Inflammatory macrophage treated with lipopolysaccharide for 1 hour (primary cell): Measurements from ENCODE around the gene PLIN4.
A peak's percentile ranks its signal among the peaks of the same experiment; 100 is the strongest.

Experiments
- DNase-seq, 2 donors: peaks; one replicate each; pipeline ENCODE4 v3.0.0-alpha.2; 2020 to 2022

The PLIN4 gene, protein sequence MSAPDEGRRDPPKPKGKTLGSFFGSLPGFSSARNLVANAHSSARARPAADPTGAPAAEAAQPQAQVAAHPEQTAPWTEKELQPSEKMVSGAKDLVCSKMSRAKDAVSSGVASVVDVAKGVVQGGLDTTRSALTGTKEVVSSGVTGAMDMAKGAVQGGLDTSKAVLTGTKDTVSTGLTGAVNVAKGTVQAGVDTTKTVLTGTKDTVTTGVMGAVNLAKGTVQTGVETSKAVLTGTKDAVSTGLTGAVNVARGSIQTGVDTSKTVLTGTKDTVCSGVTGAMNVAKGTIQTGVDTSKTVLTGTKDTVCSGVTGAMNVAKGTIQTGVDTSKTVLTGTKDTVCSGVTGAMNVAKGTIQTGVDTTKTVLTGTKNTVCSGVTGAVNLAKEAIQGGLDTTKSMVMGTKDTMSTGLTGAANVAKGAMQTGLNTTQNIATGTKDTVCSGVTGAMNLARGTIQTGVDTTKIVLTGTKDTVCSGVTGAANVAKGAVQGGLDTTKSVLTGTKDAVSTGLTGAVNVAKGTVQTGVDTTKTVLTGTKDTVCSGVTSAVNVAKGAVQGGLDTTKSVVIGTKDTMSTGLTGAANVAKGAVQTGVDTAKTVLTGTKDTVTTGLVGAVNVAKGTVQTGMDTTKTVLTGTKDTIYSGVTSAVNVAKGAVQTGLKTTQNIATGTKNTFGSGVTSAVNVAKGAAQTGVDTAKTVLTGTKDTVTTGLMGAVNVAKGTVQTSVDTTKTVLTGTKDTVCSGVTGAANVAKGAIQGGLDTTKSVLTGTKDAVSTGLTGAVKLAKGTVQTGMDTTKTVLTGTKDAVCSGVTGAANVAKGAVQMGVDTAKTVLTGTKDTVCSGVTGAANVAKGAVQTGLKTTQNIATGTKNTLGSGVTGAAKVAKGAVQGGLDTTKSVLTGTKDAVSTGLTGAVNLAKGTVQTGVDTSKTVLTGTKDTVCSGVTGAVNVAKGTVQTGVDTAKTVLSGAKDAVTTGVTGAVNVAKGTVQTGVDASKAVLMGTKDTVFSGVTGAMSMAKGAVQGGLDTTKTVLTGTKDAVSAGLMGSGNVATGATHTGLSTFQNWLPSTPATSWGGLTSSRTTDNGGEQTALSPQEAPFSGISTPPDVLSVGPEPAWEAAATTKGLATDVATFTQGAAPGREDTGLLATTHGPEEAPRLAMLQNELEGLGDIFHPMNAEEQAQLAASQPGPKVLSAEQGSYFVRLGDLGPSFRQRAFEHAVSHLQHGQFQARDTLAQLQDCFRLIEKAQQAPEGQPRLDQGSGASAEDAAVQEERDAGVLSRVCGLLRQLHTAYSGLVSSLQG (N-terminal part only)

DNA sequence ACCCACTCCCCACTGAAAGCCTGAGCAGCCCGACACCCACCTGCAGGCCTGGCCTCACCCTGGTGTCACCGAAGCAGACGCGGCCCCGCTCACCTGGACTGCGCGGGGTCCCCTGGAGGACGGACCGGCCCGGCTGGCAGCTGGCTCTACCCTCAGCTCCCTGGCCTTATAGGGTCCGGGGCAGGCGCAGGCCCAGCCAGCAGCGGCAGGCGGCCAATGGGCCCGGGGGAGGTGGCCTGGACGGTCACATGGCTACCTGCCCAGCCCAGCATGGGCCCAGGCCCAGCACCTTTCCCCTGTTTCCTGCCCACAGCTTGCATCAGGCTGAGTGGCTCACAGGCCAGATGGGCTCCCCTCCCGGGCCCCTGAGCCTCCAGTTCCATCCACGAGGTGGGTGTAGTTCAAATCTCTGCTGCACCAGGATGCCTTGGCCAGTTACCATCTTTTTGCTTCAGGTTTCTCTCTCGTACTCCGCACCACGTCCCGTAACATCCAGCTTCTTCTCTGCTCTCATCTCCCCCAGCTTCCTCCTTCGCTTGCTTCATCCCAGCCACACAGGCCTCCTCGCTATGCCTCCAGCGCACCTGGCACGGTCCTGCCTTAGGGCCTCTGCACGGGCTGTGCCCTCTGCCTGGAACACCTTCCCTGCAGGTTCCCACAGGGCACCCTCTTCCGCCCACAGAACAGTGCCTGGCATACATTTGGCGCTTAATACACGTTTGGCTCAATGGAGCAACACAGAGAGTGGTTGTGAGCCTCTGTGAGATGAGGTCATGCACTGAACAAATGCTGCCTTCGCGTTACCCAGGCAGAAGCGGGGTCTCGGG lies at the start of gene PLIN4:
Gene PLIN4, minus strand, starts transcription at position 142 of the 827 bp plus-strand sequence. CDS start 214 bp downstream, outside the sequence.
- DNase-seq, result no peak

DNA sequence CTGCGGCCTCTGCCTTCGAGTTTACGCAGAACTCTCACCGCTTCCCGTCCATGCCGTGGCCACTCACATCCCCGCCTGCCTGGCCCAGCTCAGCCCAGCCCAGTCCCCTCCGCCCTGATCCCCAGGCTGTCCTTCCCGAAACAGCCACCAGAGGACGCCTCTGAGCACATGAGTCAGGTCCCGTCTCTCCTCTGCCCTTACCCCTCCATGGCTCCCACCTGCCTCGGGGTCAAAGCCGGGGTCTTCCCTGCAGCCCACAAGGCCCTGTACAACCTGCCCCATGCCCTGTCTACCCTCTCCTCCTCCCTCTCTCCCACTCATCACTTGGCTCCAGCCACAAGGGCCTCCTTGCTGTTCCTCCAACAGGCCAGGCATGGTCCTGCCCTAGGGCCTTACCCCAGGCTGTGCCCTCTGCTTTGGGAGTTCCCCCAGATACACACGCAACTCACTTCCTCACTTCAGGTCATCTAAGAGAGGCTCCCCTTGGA lies 49.3 kb upstream of the PLIN4 start:
- DNase-seq, result peak; percentile 73 to 94

DNA sequence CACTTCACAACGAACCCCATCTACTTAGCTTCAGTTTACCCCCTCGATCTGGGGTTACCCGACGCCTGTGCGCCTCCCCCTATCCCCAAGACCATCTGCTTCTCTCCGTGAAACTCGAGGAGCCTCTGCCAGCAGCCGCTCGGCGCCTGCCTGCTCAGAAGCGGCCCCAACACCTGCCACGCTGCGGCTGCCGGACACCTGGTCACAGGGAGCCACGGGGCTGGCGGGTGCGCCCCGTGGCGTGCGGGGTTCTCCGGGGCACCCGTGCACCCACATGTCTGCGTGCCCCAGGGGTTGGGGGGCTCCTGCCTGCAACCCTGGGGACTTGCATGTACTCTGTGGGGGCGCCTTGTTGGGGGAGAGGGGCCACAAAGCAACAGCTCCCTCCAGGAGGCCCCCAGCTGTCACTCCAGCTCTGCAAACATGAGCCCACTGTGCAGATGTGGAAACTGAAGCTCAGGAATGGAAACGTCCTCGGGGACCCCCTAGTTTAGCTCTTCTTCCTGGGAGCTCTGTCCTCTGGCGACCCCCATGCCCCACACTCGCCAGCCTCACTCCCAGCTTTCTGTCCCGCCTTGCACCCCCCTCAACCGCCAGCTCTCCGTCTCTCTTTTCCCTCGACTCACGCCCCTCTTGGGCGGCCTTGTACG lies 48.2 kb upstream of the PLIN4 start:
- DNase-seq, result no peak

DNA sequence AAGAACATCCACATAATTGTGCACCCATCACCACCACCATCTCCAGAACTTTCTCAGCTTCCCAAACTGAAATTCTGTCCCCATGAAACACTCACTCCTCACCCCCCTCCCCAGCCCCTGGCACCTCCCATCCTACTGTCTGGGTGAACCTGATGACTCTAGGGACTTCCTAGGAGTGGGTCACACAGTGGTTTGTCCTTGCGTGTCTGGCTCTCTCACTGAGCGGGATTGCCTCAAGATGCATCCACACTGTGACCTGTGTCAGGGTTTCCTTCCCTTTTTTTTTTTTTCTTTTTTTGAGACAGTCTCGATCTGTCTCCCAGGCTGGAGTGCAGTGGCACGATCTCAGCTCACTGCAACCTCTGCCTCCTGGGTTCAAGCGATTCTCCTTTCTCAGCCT lies 45.3 kb upstream of the PLIN4 start:
- DNase-seq, result peak; percentile 49 to 81

DNA sequence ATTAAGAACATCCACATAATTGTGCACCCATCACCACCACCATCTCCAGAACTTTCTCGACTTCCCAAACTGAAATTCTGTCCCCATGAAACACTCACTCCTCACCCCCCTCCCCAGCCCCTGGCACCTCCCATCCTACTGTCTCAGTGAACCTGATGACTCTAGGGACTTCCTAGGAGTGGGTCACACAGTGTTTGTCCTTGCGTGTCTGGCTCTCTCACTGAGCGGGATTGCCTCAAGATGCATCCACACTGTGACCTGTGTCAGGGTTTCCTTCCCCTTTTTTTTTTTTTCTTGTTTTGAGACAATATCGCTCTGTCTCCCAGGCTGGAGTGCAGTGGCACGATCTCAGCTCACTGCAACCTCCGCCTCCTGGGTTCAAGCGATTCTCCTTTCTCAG lies 43.8 kb upstream of the PLIN4 start:
- DNase-seq, result peak; percentile 52 to 86

DNA sequence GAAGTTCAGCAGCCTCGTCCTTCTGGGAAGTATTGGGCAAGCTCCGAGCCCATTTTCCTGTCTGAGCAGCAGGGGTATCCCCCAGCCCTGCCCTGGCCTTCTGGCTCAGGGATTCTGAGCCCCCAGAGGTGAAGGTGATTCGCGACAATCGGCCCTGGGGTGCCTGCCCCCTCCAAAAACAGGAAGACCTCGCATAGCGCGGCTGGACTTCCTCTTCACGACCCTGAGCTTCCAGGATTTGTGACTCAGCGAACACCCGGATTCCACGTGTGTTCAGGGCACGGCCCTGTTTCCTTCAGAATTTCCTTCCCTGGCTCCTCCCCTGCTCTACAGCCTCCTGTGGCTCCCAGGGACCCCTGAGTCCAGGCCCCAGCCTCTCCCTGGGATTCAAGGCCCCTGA lies 41.3 kb upstream of the PLIN4 start, which contains the start of gene SEMA6B:
Gene SEMA6B, minus strand, starts transcription at position 116 of the 400 bp plus-strand sequence. CDS start 1,227 bp downstream, outside the sequence.
- DNase-seq, result peak; percentile 76 to 82

DNA sequence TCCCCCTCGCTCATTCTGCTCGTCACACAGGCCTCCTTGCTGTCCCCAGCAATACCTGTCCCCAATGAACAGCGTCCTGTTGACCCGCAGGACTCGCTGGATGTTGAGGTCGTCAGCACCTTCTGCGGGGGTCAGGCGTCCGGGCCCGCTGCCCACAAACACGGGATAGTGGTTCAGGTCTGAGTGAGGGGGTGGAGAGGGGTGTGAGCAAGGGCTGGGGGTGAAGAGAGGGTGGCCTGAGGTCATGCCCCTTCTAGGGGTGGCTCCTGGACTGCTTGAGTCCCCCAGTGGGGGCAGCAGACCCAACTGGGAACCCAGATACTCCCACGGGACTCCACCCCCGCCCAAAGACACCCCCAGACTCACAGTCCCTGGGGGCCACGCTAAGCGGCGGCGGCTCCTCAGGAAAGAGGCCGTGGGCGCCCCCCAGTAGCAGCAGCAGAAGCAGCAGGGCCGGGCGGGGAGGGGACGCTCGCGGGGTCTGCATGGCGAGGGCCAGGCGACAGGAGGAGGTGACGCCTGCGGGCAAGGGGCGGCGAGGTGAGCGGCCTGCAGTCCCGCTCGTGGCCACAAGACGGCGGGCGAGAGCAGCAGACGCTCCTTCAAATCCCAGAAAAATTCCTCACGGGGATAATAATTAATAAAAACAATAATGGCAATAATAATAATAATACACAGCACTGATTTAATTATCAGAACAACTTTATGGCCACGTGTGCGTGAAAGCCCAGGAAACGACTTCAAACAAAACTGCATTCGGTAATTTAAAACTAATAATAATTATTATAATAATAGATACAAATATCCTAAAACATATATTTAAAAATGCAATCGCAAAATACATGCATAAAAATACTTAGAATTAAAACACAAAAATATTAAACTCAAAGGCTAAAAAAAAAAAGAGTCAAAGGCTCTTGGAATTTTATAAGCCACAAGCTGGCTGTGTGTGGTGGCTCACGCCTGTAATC lies 40.0 kb upstream of the PLIN4 start:
- DNase-seq, result peak in 1 of 2 donors; percentile 45

DNA sequence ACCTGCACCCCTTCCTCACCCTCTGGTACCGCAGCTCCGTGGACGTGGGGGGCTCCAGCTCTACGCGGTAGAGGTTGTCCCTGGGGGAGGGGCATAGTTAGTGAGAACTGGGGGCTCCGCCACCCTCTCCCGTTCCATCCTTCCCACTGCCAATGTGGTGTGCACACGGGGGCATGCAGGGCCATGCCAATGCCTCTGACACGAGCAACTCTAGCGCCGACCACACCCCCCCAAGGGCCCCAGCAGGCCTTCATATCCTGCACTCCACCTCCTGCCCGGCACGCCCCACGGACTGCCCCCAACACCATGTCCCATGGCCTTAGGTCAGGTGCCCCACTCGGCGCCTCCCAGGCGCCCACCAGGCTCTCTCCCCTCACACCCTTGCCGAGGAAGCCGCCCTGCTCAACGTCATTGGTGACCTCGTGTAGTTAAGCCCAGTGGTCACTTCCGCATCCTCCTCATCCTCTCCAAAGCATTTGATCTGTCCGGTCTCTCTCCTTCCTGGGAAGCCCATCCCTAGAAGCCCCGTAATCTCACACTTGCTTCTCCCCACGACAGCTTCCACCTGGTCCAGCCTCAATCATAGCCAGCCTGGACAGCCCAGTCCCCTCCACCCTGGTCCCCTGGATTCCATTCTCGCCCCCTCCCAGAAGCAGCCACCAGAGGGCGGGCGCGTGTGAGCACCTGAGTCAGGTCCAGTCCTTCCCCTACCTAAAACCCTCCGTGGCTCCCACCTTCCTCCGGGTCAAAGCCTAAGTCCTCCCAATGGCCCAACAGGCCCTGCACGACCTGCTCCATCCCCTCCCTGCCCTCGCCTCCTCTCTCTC lies 39.1 kb upstream of the PLIN4 start:
- DNase-seq, result no peak

DNA sequence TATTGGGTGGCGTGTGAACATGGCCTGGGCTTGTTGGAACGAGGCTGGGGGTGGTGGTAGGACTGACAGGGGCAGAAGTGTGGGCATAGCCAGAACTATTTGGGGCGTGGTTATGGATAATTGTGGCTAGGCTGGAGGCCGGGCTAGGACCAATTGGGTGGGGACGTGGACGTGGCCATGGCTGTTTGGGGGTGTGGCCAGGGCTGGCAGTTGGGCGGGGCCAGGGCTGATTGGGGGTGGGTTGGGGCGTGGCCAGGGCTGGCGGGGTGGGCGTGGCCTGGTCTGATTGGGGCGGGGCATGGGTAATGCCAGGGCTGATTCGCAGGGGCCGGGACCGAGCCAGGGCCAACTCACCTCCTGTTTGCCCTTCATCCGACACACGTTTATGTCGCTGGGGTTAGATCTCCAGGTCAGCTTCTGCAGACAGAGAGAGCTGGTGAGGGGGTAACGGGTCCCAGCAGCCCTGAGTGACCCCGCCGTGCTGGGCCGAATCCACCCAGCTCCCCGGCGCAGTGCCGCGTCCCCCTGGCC lies 38.4 kb upstream of the PLIN4 start:
- DNase-seq, result peak in 1 of 2 donors; percentile 69

DNA sequence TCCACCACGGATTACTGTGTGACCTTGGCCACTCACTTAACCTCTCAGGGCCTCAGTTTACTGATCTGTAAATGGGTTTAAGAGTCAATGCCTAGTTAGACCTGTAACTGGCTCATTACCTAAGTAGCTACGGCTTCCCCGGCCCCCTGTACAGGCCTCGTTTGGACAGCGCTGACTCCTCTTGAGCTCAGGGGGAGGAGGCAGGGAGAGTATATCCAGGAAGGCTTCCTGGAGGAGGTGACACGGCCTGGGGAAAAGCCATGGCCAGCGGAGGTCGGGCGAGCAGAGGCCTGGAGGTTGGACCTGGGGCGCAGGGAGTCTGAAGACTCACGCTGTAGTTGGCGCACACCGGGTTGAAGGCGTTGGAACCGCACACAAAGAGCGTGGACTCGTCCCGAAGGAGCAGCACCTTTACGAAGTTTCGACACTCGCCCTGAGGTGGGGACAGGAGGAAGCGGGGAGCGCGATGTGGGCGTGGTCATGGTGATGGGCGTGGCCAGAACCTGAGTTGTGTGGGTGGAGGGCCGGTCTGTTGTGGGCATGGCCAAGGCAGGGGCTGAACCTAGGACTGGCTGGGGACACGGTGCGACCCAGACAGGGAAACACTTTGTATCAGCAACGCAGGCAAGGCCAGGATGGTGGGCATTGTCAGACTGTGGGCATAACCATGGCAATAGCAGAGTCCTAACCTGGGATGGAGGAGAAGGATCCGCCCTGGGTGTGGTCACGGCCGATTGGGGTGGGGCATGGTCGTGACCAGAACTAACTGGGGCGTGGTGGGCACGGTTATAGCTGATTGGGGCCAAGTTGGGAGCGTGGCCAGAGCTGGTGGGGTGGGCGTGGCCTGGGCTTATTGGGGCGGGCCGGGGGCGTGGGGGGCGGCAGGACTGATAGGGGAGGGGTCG lies 37.6 kb upstream of the PLIN4 start:
- DNase-seq, result no peak

DNA sequence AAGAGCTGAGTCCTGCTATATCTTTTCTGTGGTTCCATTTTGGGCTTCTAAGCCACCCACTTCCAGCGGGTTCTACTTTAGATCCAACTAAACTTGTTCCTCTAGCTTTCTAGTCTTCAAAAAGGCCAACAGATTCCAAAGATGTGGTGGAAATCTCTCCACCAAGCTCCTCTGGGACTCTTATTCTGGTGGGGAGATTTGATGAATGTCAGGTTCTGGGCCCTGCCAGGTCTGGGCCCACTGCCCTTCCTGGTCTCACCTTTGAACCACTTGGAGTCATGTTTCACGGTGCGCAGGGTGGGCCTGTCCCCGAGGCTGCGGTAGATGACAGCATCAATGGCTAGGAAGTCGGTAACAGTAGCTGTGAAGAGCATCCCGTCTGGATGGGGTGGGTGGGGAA lies 36.4 kb upstream of the PLIN4 start:
- no peak for DNase-seq

DNA sequence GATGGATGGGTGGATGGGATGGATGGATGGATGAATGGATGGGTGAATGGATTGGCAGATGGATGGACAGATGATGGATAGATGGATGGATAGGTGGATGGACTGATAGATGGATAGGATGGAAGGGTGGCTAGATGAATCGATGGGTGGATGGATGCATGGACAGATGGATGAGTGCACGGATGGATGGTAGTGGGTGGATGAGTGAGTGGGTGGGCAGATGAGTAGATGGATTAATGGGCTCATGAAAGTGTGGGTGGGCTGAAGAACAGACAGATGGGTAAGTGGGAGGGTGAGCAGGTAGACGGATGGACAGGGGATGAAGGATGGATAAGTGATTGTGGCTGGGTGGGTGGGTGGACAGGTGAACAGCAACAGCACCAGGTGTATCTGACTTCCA lies 35.5 kb upstream of the PLIN4 start:
- no peak for DNase-seq

DNA sequence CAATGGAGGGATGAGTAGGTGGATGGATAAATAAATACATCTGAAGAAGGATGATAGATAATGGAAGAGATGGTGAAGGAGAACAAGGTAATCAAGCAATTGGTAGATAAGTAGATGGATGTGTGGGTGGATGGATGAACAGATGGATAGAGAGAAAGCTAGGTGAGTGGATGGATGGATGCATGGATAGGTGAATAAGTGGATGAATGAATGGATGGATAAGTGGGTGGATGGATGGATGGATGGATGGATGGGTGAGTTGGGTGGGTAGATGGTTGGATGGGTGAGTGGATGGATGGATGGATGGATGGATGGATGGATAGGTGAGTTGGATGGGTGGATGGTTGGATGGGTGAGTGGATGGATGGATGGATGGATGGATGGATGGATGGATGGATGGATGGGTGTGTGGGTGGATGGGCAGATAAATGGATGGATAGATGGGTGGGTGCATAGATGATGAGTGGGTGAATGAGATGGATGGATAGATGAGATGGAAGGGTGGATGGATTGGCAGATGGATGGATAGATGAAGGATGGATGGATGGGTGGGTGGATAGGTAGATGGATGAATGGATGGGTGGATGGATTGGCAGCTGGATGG lies 34.9 kb upstream of the PLIN4 start:
- DNase-seq, result no peak

DNA sequence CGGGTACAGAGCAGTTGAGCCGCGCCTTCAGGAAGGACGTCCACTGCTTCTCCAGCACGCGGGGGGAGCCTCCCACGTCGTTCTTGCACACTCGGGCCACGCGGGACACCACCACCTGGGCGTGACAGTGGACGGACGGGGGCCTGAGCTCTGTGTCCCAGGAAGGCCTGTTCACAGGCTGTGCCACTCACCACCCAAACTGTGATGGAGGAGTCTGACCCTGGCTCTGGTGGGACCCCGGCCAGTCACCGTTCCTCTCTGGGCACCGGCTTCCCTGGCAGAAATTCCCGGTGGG lies 34.2 kb upstream of the PLIN4 start:
- DNase-seq, result no peak

DNA sequence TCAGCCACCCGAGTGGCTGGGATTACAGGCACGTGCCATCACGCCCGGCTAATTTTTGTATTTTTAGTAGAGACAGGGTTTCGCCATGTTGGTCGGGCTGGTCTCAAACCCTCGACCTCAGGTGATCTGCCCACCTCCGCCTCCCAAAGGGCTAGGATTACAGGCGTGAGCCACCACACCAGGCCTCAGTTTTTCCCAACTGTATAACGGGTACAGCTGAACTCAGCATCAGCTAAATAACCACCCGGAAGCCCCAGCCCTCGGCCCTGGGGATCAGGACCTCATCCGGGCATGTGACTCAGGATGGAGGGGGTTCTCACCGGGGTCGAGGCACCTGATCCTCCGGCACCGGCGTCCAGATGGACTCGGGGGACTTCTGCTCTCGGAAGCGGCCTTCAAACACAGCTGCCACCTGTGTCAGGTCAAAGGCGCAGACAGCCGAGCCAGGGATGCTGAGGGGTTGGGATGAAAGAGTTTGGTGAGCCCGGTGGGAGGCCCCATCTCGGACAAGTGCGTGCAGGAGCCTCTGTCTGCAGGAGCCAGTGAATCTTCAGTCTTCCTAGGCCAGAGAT lies 32.3 kb upstream of the PLIN4 start:
- no peak for DNase-seq

DNA sequence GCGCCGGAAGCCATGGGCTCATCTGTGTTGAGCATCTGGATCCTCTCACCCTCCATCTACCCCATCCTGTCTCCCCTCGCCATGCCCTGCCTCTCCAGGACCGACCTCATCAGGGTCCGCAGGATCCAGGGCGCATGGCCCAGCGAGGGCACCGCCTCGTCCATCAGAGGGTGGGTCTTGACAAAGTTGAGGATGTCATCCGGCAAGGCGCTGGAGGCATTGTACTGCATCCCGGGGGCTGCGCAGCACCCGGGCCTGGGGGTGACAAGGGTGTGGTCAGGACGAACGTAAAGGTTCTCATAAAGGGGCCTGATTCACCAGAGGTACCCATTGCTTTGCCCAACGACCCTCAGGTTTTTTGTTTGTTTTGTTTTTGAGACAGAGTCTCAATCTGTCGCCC lies 31.7 kb upstream of the PLIN4 start:
- no peak for DNase-seq

DNA sequence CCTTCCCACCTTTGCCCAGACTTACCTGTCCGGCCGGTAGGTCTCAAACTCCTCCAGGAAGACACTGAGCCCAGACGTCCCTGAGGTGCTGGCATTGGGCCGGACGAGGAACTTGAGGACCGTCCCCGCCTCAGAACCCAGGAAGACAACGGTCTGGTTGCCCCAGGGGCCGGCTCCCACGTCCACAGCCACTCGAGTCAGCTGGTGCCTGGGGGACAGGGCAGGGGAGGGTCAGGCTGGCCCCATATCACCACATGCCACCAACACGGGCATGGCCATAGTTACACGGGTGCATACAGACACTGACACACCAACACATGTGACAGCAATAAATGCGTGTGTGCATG lies 29.9 kb upstream of the PLIN4 start:
- no peak for DNase-seq
